Activated CD8-positive, alpha-beta memory T cell treated with anti-CD3 and anti-CD28 coated beads, Interleukin-2, amount 10 ng/mL, durations not matched to agents 7 days and 5 days (primary cell): ENCODE data around the gene SYT14. TPM values are rescaled to one million over a fixed set of nuclear protein-coding genes. Genes with fewer than 3 reads are reported as not detected.
"Not testable (repeated sequence)": the region's sequence is repeated elsewhere in the genome, so short reads cannot be mapped to it uniquely, and the experiment has no call there.

Experiments
- ATAC-seq: fragments of 150-1000 bp; cut with Tn5 transposase; one replicate; pipeline ENCODE4 v1.10.0; 2021; ENCODE audit warnings: moderate library complexity
- CTCF ChIA-PET: fragments of 350-600 bp; sonication (Branson Sonifier 250); formaldehyde crosslinking; loops from one replicate; lab custom pipeline; 2021; ENCODE audit warnings: antibody characterized with exemption; lab: Charles Lee
- DNase-seq: peaks from one replicate; pipeline ENCODE4 v3.0.0-alpha.2; 2020
- H3K27ac Mint-ChIP-seq: one replicate; pipeline ENCODE4 v1.8.0; 2021; ENCODE audit warnings: mild to moderate bottlenecking, mixed read lengths
- H3K27me3 Mint-ChIP-seq: one replicate; pipeline ENCODE4 v1.8.0; 2021; ENCODE audit warnings: mixed read lengths
- H3K36me3 Mint-ChIP-seq: one replicate; pipeline ENCODE4 v1.8.0; 2021; ENCODE audit warnings: mild to moderate bottlenecking, mixed read lengths
- H3K4me1 Mint-ChIP-seq: one replicate; pipeline ENCODE4 v1.8.0; 2021; ENCODE audit warnings: mixed read lengths
- H3K4me3 Mint-ChIP-seq: one replicate; pipeline ENCODE4 v1.8.0; 2021; ENCODE audit warnings: mild to moderate bottlenecking, moderate library complexity, mixed read lengths
- H3K9me3 Mint-ChIP-seq: one replicate; pipeline ENCODE4 v1.8.0; 2022; ENCODE audit warnings: low read depth, mixed read lengths
- total RNA-seq, 2 experiments: library from RNA; stranded (reverse); gene quantifications; one replicate each; pipeline ENCODE4 v1.2.3, GENCODE V29; 2021

The SYT14 gene
- total RNA-seq, 2 experiments from 2014 or later = not detected

DNA sequence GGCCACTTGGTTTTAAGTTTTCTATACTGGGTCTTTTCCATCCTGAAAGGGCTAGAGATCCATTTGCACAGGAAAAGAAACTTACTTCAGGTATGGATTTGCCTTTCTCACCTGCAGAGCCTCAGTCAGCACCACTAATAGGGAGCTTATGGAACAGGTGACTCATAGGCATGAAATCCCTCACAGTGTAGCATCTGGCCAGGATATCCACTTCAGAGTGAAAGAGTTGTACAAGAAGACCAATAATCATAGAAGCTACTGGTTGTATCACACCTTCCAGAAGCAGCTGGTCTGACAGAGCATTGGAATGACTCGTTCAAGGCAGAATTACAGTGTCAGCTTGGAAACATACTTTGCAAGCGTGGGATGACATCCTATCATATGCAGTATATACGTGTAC is 26.3 kb upstream of the SYT14 start:
- Mint-ChIP-seq H3K4me1 (no peaks in the 10 kb centered on the region), H3K27me3 (no peaks in the 10 kb centered on the region), H3K27ac (no peak overlapping the region), H3K9me3 (no peaks in the 10 kb centered on the region), H3K36me3 (no peaks in the 10 kb centered on the region), H3K4me3 (no peak overlapping the region)
- no peak for DNase-seq
- CTCF ChIA-PET = no interaction called here
- no peak for ATAC-seq

- Mint-ChIP-seq H3K9me3 (no peaks in the 10 kb centered on the region), H3K27me3 (no peaks in the 10 kb centered on the region), H3K27ac (no peak overlapping the region), H3K36me3 (no peaks in the 10 kb centered on the region), H3K4me1 (no peaks in the 10 kb centered on the region), H3K4me3 (no peak overlapping the region)
- CTCF ChIA-PET = no interaction called here
- DNase-seq = no peak
- no peak for ATAC-seq
These were observed 25.7 kb upstream of the SYT14 start for GRCh38 chr1:209912306-209912705.

GRCh38 chr1:209919637-209920036 is 18.4 kb upstream of the SYT14 start:
- DNase-seq, H3K36me3 Mint-ChIP-seq, H3K4me3 Mint-ChIP-seq, CTCF ChIA-PET, H3K27ac Mint-ChIP-seq, ATAC-seq, H3K27me3 Mint-ChIP-seq, H3K9me3 Mint-ChIP-seq, H3K4me1 Mint-ChIP-seq: not testable (repeated sequence)

DNA sequence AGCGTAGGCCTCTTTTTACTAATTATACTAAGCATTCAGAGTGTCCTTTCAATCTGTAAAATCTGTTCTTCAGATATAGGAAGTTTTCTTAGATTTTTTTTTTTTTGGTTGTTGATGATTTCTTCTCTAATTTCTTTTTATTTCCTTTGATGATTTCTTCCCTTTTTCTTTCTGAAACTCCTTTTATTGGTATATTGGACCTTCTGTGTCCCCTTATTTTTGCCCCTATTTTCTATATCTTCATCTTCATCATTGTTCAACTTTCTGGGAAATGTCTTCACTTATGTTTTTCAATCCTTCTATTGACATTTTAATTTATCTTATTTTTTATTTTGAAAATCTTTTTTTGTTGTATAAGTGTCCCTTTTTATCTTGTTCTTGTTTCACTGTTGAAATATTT is 17.2 kb upstream of the SYT14 start:
- Mint-ChIP-seq H3K4me3 (no peak overlapping the region), H3K9me3 (peaks cover 4% of the 10 kb centered on the region), H3K36me3 (no peaks in the 10 kb centered on the region), H3K27ac (no peak overlapping the region), H3K4me1 (no peaks in the 10 kb centered on the region), H3K27me3 (no peaks in the 10 kb centered on the region)
- DNase-seq (no peak), ATAC-seq (no peak)
- CTCF ChIA-PET = no interaction called here

GRCh38 chr1:209924390-209924789 is 13.6 kb upstream of the SYT14 start:
- no peak for ATAC-seq
- Mint-ChIP-seq H3K27ac (no peak overlapping the region), H3K36me3 (no peaks in the 10 kb centered on the region), H3K9me3 (peaks cover 4% of the 10 kb centered on the region), H3K4me1 (no peaks in the 10 kb centered on the region), H3K27me3 (no peaks in the 10 kb centered on the region), H3K4me3 (no peak overlapping the region)
- CTCF ChIA-PET = no interaction called here
- DNase-seq = no peak

GRCh38 chr1:209926045-209926444 is 12.0 kb upstream of the SYT14 start:
- no peaks in the 10 kb centered on the region for H3K9me3 Mint-ChIP-seq
- H3K27me3 Mint-ChIP-seq = peaks cover 3% of the 10 kb centered on the region
- no peak overlapping the region for H3K4me3 Mint-ChIP-seq
- DNase-seq = no peak
- ATAC-seq = no peak
- no peaks in the 10 kb centered on the region for H3K4me1 Mint-ChIP-seq
- H3K36me3 Mint-ChIP-seq = no peaks in the 10 kb centered on the region
- no peak overlapping the region for H3K27ac Mint-ChIP-seq
- CTCF ChIA-PET = no interaction called here

- H3K27ac Mint-ChIP-seq = no peak overlapping the region
- no peak for ATAC-seq
- no peaks in the 10 kb centered on the region for H3K9me3 Mint-ChIP-seq
- no peak for DNase-seq
- no peaks in the 10 kb centered on the region for H3K36me3 Mint-ChIP-seq
- peaks cover 8% of the 10 kb centered on the region for H3K27me3 Mint-ChIP-seq
- H3K4me3 Mint-ChIP-seq = no peak overlapping the region
- CTCF ChIA-PET = interaction anchor here (0.7 kb wide), 1 partner anchor 64 kb away, joined by 3 read pairs; no protein-coding TSS in a partner anchor
- H3K4me1 Mint-ChIP-seq = no peaks in the 10 kb centered on the region
These were observed 10.6 kb upstream of the SYT14 start for GRCh38 chr1:209927466-209927865.

- Mint-ChIP-seq H3K4me3 (no peak overlapping the region), H3K36me3 (no peaks in the 10 kb centered on the region), H3K27me3 (peaks cover 20% of the 10 kb centered on the region), H3K4me1 (no peaks in the 10 kb centered on the region), H3K9me3 (no peaks in the 10 kb centered on the region), H3K27ac (no peak overlapping the region)
- CTCF ChIA-PET = no interaction called here
- ATAC-seq (no peak), DNase-seq (no peak)
These were observed 8.3 kb upstream of the SYT14 start for GRCh38 chr1:209929751-209930150.

GRCh38 chr1:209931141-209931540 is 6.9 kb upstream of the SYT14 start:
- CTCF ChIA-PET = no interaction called here
- Mint-ChIP-seq H3K4me3 (no peak overlapping the region), H3K4me1 (no peaks in the 10 kb centered on the region), H3K27me3 (peaks cover 28% of the 10 kb centered on the region), H3K36me3 (no peaks in the 10 kb centered on the region), H3K9me3 (no peaks in the 10 kb centered on the region), H3K27ac (no peak overlapping the region)
- no peak for ATAC-seq
- no peak for DNase-seq

- H3K4me1 Mint-ChIP-seq = peaks cover 11% of the 10 kb centered on the region
- no peak overlapping the region for H3K4me3 Mint-ChIP-seq
- CTCF ChIA-PET = no interaction called here
- DNase-seq = no peak
- no peak for ATAC-seq
- peaks cover 4% of the 10 kb centered on the region for H3K36me3 Mint-ChIP-seq
- peaks cover 64% of the 10 kb centered on the region for H3K27me3 Mint-ChIP-seq
- H3K9me3 Mint-ChIP-seq = no peaks in the 10 kb centered on the region
- H3K27ac Mint-ChIP-seq = no peak overlapping the region
These were observed 1.9 kb upstream of the SYT14 start for GRCh38 chr1:209936125-209936524.

GRCh38 chr1:209945377-209945776 is 7.4 kb downstream of the SYT14 start:
- no peak for DNase-seq
- Mint-ChIP-seq H3K27ac (no peak overlapping the region), H3K4me3 (no peak overlapping the region), H3K36me3 (no peaks in the 10 kb centered on the region), H3K4me1 (no peaks in the 10 kb centered on the region), H3K27me3 (peaks cover 14% of the 10 kb centered on the region), H3K9me3 (no peaks in the 10 kb centered on the region)
- no peak for ATAC-seq
- CTCF ChIA-PET = no interaction called here

GRCh38 chr1:209948155-209948554 is 10.1 kb downstream of the SYT14 start:
- Mint-ChIP-seq H3K9me3 (no peaks in the 10 kb centered on the region), H3K4me1 (no peaks in the 10 kb centered on the region), H3K4me3 (no peak overlapping the region), H3K27ac (no peak overlapping the region), H3K27me3 (peaks cover 6% of the 10 kb centered on the region), H3K36me3 (no peaks in the 10 kb centered on the region)
- no peak for DNase-seq
- CTCF ChIA-PET = no interaction called here
- no peak for ATAC-seq

GRCh38 chr1:209956116-209956515 is 18.1 kb downstream of the SYT14 start:
- H3K4me1 Mint-ChIP-seq = no peaks in the 10 kb centered on the region
- CTCF ChIA-PET = no interaction called here
- DNase-seq (no peak), ATAC-seq (no peak)
- H3K36me3 Mint-ChIP-seq = no peaks in the 10 kb centered on the region
- no peaks in the 10 kb centered on the region for H3K9me3 Mint-ChIP-seq
- no peak overlapping the region for H3K4me3 Mint-ChIP-seq
- no peak overlapping the region for H3K27ac Mint-ChIP-seq
- peaks cover 20% of the 10 kb centered on the region for H3K27me3 Mint-ChIP-seq

GRCh38 chr1:209959623-209960022 is 21.6 kb downstream of the SYT14 start:
- no peak for DNase-seq
- Mint-ChIP-seq H3K4me3 (no peak overlapping the region), H3K36me3 (no peaks in the 10 kb centered on the region), H3K27me3 (peaks cover 27% of the 10 kb centered on the region), H3K9me3 (no peaks in the 10 kb centered on the region), H3K4me1 (no peaks in the 10 kb centered on the region), H3K27ac (no peak overlapping the region)
- CTCF ChIA-PET = no interaction called here
- no peak for ATAC-seq

DNA sequence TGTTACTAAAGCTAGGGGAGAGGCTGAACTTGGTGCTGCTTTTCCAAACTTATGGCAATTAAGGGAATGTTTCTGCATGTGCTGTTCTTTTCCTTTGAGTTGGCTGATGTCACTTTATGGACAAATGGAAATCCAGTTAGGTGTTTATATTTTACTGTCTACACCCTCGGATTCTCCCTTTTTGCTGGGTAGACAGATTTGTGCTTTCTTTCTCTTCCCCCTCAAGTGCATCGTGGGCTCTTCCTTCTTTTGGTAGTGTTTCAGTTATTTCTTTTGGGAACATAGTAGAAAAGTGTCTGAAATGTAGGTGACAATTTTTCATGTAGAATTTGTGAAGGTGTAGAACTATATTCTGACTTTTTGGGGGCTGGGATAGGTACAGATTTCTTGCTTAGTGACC is 22.9 kb downstream of the SYT14 start:
- Mint-ChIP-seq H3K4me1 (no peaks in the 10 kb centered on the region), H3K9me3 (no peaks in the 10 kb centered on the region), H3K27me3 (peaks cover 26% of the 10 kb centered on the region), H3K4me3 (no peak overlapping the region), H3K27ac (no peak overlapping the region), H3K36me3 (no peaks in the 10 kb centered on the region)
- no peak for ATAC-seq
- no peak for DNase-seq
- CTCF ChIA-PET = no interaction called here
